ENCODE data around the gene KLHL29.

KLHL29 gene

GRCh38 chr2:23485841-23486683 is 101.1 kb downstream of the KLHL29 start:
- Histone ChIP-seq H3K9ac (ENCODE audit: low read depth, low read length) (no peak overlapping the region), H3K4me3 (ENCODE audit: low read depth, low read length) (no peak overlapping the region), H3K36me3 (ENCODE audit: control insufficient read depth, insufficient read depth, low read length) (no peaks in the 10 kb centered on the region), H3K9me3 (ENCODE audit: control insufficient read depth, insufficient read depth, low read length) (no peaks in the 10 kb centered on the region), H3K4me1 (ENCODE audit: control insufficient read depth, insufficient read depth, low read length) (no peaks in the 10 kb centered on the region), H3K27me3 (ENCODE audit: control insufficient read depth, insufficient read depth, low read length) (no peaks in the 10 kb centered on the region)

GRCh38 chr2:23486684-23487075 is 101.7 kb downstream of the KLHL29 start:
- Histone ChIP-seq H3K4me3 (ENCODE audit: low read depth, low read length) (no peak overlapping the region), H3K4me1 (ENCODE audit: control insufficient read depth, insufficient read depth, low read length) (no peaks in the 10 kb centered on the region), H3K9ac (ENCODE audit: low read depth, low read length) (no peak overlapping the region), H3K36me3 (ENCODE audit: control insufficient read depth, insufficient read depth, low read length) (no peaks in the 10 kb centered on the region), H3K27me3 (ENCODE audit: control insufficient read depth, insufficient read depth, low read length) (no peaks in the 10 kb centered on the region), H3K9me3 (ENCODE audit: control insufficient read depth, insufficient read depth, low read length) (no peaks in the 10 kb centered on the region)

DNA sequence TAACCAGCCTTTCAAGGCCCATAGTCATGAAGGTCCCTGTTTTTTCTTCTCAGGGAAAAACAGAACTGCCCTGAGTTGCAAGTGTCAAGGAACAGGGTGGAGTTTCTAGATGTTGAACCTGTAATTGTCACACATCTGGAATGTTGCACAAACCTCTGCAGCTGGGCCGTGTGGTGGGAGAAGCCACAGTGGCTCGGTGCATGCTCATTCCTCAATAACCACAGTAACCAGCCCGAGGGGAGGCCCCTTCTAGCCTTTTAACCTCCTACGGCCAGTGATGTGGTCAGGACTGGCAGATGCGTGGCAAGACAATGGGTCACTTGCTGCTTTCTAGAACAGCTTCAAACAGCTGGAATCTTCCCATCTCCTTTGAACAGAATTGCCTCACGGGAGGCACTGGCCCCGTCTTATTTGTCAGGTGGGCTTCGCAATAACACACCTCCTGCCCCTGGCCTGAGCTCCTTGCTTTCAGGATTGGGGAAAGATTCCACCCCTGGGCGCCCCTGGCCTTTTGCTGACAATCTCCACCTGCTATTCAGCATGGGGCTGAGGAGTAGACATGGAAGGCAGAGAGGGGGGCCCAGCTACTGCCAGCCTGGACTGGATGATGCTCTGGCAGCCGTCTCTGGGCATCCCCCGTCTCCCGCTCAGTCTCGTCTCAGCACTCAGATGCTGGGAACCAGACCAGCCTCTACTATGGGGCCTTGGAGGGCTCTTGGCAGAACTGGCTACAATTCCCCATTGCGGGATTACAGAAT is 102.9 kb downstream of the KLHL29 start:
- Histone ChIP-seq H3K9me3 (ENCODE audit: control insufficient read depth, insufficient read depth, low read length) (no peaks in the 10 kb centered on the region), H3K9ac (ENCODE audit: low read depth, low read length) (no peak overlapping the region), H3K27me3 (ENCODE audit: control insufficient read depth, insufficient read depth, low read length) (no peaks in the 10 kb centered on the region), H3K4me1 (ENCODE audit: control insufficient read depth, insufficient read depth, low read length) (no peaks in the 10 kb centered on the region), H3K4me3 (ENCODE audit: low read depth, low read length) (no peak overlapping the region), H3K36me3 (ENCODE audit: control insufficient read depth, insufficient read depth, low read length) (no peaks in the 10 kb centered on the region)

DNA sequence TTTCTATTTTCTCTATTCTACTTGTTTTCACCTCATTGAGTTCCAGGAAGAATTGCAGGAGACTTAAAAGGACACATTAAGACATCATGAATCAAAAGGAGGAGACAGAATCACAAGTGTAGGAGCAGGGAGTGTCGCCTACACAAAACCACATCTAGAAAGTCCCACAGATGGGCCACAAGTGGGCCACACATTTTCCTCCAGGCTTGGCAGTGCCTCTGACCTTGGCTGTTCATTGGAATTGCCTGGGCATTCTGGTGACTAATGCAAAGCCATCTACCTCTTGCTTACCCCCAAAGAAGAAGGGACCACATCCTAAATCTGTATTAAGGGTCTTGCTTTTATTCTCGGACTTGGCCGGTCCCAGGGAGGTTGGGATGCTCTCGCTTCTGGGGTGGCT is 103.6 kb downstream of the KLHL29 start:
- Histone ChIP-seq H3K9ac (ENCODE audit: low read depth, low read length) (no peak overlapping the region), H3K36me3 (ENCODE audit: control insufficient read depth, insufficient read depth, low read length) (no peaks in the 10 kb centered on the region), H3K4me3 (ENCODE audit: low read depth, low read length) (no peak overlapping the region), H3K4me1 (ENCODE audit: control insufficient read depth, insufficient read depth, low read length) (no peaks in the 10 kb centered on the region), H3K27me3 (ENCODE audit: control insufficient read depth, insufficient read depth, low read length) (no peaks in the 10 kb centered on the region), H3K9me3 (ENCODE audit: control insufficient read depth, insufficient read depth, low read length) (no peaks in the 10 kb centered on the region)

DNA sequence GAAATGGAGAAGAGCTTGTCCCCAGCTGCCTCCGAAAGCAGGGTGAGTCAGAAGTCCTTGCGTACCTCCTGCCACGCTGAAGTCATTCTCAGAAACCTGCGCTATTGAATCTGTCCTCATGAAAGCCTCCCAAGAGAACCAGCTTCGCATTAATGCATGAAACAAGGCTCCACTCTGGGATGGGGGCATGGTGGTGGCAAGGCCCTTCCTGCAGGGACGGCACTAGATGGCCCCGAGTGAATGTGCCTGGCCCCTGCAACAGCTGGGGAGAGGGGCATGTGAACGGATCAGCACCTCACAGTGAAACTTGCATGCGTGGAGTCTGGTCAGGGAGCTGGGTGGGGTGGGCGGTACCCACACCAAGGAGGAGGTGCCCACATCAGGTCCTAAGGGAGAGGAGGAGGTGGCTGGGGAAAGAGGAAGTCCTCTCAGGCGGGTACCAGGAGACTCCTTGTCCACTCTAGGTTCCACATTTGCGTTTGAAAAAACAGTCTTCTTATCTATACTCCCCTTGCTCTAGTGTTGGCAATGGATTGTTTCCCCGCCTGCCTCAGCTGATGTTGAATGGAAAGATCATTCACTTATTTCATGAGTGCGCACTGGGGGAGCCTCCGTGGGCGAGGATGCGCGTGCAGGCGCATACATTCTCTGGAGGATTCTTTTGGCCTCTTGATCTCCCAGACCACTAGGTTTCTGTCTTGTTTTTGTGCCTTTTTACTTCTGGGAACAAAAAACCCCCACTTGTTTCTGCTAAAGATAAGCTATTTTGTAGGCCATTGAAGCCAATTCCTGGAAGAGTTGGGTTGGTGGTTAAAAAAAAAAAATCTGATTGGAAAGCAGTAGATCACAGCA is 104.7 kb downstream of the KLHL29 start:
- Histone ChIP-seq H3K36me3 (ENCODE audit: control insufficient read depth, insufficient read depth, low read length) (no peaks in the 10 kb centered on the region), H3K9ac (ENCODE audit: low read depth, low read length) (no peak overlapping the region), H3K4me3 (ENCODE audit: low read depth, low read length) (no peak overlapping the region), H3K9me3 (ENCODE audit: control insufficient read depth, insufficient read depth, low read length) (no peaks in the 10 kb centered on the region), H3K27me3 (ENCODE audit: control insufficient read depth, insufficient read depth, low read length) (no peaks in the 10 kb centered on the region), H3K4me1 (ENCODE audit: control insufficient read depth, insufficient read depth, low read length) (no peaks in the 10 kb centered on the region)

GRCh38 chr2:23491591-23492336 is 106.8 kb downstream of the KLHL29 start:
- no peak overlapping the region for H3K9ac ChIP-seq (ENCODE audit: low read depth, low read length)
- no peak overlapping the region for H3K4me3 ChIP-seq (ENCODE audit: low read depth, low read length)
- H3K36me3 ChIP-seq (ENCODE audit: control insufficient read depth, insufficient read depth, low read length), result no peaks in the 10 kb centered on the region
- no peaks in the 10 kb centered on the region for H3K4me1 ChIP-seq (ENCODE audit: control insufficient read depth, insufficient read depth, low read length)
- H3K9me3 ChIP-seq (ENCODE audit: control insufficient read depth, insufficient read depth, low read length), result no peaks in the 10 kb centered on the region
- no peaks in the 10 kb centered on the region for H3K27me3 ChIP-seq (ENCODE audit: control insufficient read depth, insufficient read depth, low read length)

DNA sequence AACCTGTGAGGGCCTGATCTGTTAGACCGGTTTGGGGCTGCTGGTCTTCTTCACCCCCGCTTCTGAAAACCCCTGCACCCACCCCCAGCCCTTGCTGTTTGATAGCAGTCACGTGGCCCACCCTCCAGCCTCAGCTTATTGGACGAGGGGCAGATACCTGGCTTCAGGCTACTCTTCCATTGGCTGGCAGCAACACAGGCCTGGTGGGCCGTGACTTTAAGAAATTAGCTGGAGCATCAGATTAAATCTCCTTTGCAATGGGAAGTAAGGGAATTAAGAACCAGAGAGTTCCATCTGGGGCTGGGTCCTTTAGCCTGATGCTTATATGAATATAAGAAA is 107.3 kb downstream of the KLHL29 start:
- H3K36me3 ChIP-seq (ENCODE audit: control insufficient read depth, insufficient read depth, low read length), result no peaks in the 10 kb centered on the region
- no peaks in the 10 kb centered on the region for H3K27me3 ChIP-seq (ENCODE audit: control insufficient read depth, insufficient read depth, low read length)

GRCh38 chr2:23492921-23493320 is 107.9 kb downstream of the KLHL29 start:
- H3K9me3 ChIP-seq (ENCODE audit: control insufficient read depth, insufficient read depth, low read length), result no peaks in the 10 kb centered on the region
- no peaks in the 10 kb centered on the region for H3K27me3 ChIP-seq (ENCODE audit: control insufficient read depth, insufficient read depth, low read length)
- H3K36me3 ChIP-seq (ENCODE audit: control insufficient read depth, insufficient read depth, low read length), result no peaks in the 10 kb centered on the region
- no peak overlapping the region for H3K9ac ChIP-seq (ENCODE audit: low read depth, low read length)
- H3K4me1 ChIP-seq (ENCODE audit: control insufficient read depth, insufficient read depth, low read length), result no peaks in the 10 kb centered on the region
- no peak overlapping the region for H3K4me3 ChIP-seq (ENCODE audit: low read depth, low read length)

More for the DNA sequence above, 107.3 kb downstream of the KLHL29 start:
- no peak overlapping the region for H3K9ac ChIP-seq (ENCODE audit: low read depth, low read length)
- no peaks in the 10 kb centered on the region for H3K4me1 ChIP-seq (ENCODE audit: control insufficient read depth, insufficient read depth, low read length)
- no peaks in the 10 kb centered on the region for H3K9me3 ChIP-seq (ENCODE audit: control insufficient read depth, insufficient read depth, low read length)
- H3K4me3 ChIP-seq (ENCODE audit: low read depth, low read length), result no peak overlapping the region

DNA sequence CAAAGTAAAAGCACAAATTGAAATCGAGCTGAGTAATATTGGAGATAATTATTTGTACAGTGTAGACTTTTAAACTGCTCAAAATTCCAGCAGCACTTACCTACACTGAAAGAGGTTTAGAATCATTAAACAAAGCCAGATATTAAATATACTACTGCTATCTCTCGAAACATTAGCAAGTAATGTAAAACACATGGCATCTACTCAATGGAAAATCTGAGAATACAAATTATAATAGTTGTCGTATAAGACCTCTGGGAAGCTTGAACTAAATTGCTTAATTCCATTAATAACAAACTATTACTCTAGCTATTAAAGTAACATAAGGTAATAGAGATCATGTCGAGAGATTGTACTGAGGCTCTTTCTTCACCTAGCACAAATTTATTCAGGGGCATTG is 108.9 kb downstream of the KLHL29 start:
- Histone ChIP-seq H3K4me3 (ENCODE audit: low read depth, low read length) (no peak overlapping the region), H3K27me3 (ENCODE audit: control insufficient read depth, insufficient read depth, low read length) (no peaks in the 10 kb centered on the region), H3K4me1 (ENCODE audit: control insufficient read depth, insufficient read depth, low read length) (no peaks in the 10 kb centered on the region), H3K9me3 (ENCODE audit: control insufficient read depth, insufficient read depth, low read length) (no peaks in the 10 kb centered on the region), H3K9ac (ENCODE audit: low read depth, low read length) (no peak overlapping the region), H3K36me3 (ENCODE audit: control insufficient read depth, insufficient read depth, low read length) (no peaks in the 10 kb centered on the region)

- Histone ChIP-seq H3K9ac (ENCODE audit: low read depth, low read length) (no peak overlapping the region), H3K4me3 (ENCODE audit: low read depth, low read length) (no peak overlapping the region), H3K36me3 (ENCODE audit: control insufficient read depth, insufficient read depth, low read length) (no peaks in the 10 kb centered on the region), H3K9me3 (ENCODE audit: control insufficient read depth, insufficient read depth, low read length) (no peaks in the 10 kb centered on the region), H3K4me1 (ENCODE audit: control insufficient read depth, insufficient read depth, low read length) (no peaks in the 10 kb centered on the region), H3K27me3 (ENCODE audit: control insufficient read depth, insufficient read depth, low read length) (no peaks in the 10 kb centered on the region)
Measured at GRCh38 chr2:23494286-23494685, 109.3 kb downstream of the KLHL29 start.

GRCh38 chr2:23495661-23496114 is 110.7 kb downstream of the KLHL29 start:
- Histone ChIP-seq H3K9me3 (ENCODE audit: control insufficient read depth, insufficient read depth, low read length) (no peaks in the 10 kb centered on the region), H3K4me3 (ENCODE audit: low read depth, low read length) (no peak overlapping the region), H3K27me3 (ENCODE audit: control insufficient read depth, insufficient read depth, low read length) (no peaks in the 10 kb centered on the region), H3K4me1 (ENCODE audit: control insufficient read depth, insufficient read depth, low read length) (no peaks in the 10 kb centered on the region), H3K36me3 (ENCODE audit: control insufficient read depth, insufficient read depth, low read length) (no peaks in the 10 kb centered on the region), H3K9ac (ENCODE audit: low read depth, low read length) (no peak overlapping the region)
